SU-DHL-6 (cell line): ENCODE measurements around the gene GCNT1.

Source experiments
- H2AFZ ChIP-seq: fragments of 200-600 bp; sonication (generic); 2 replicates; pipeline ENCODE4 v1.6.1; 2014; ENCODE audit warnings: low read depth, mild to moderate bottlenecking, moderate library complexity, mixed read lengths, antibody characterized with exemption, low read length; ENCODE audit not compliant: severe bottlenecking
- H3F3A ChIP-seq: fragments of 200-600 bp; shearing (Covaris generic); 2 replicates; pipeline ENCODE4 v1.6.0; 2016; ENCODE audit warnings: antibody characterized with exemption, mild to moderate bottlenecking; ENCODE audit not compliant: insufficient read depth
- H3K27ac ChIP-seq: fragments of 200-600 bp; sonication (generic); 2 replicates; pipeline ENCODE4 v1.5.1; 2016; ENCODE audit warnings: low read depth, mild to moderate bottlenecking, low read length, moderate library complexity, mixed read lengths
- H3K27me3 ChIP-seq: fragments of 200-600 bp; sonication (generic), shearing (Covaris generic); 2 replicates; pipeline ENCODE4 v1.6.0; 2014; ENCODE audit warnings: mild to moderate bottlenecking, low read length
- H3K36me3 ChIP-seq: fragments of 200-600 bp; sonication (generic); 2 replicates; pipeline ENCODE4 v1.6.1; 2014; ENCODE audit warnings: mild to moderate bottlenecking, low read length, mixed read lengths
- H3K4me2 ChIP-seq: fragments of 300-600, 200-600 bp; shearing (Covaris generic), sonication (generic); 2 replicates; pipeline ENCODE4 v1.6.0; 2014; ENCODE audit warnings: low read length, low read depth, mild to moderate bottlenecking; ENCODE audit not compliant: poor library complexity, severe bottlenecking
- H3K4me3 ChIP-seq: fragments of 200-600 bp; sonication (generic); 2 replicates; pipeline ENCODE4 v1.5.1; 2014; ENCODE audit warnings: antibody characterized with exemption, low read length, mild to moderate bottlenecking, mixed read lengths; ENCODE audit not compliant: insufficient read depth, poor library complexity, severe bottlenecking
- H3K79me2 ChIP-seq: fragments of 200-600 bp; sonication (generic); 2 replicates; pipeline ENCODE4 v1.6.1; 2014; ENCODE audit warnings: mild to moderate bottlenecking, low read length, moderate library complexity; ENCODE audit not compliant: insufficient read depth
- H3K9ac ChIP-seq: fragments of 200-600 bp; sonication (generic); 2 replicates; pipeline ENCODE4 v1.7.0; 2014; ENCODE audit warnings: mild to moderate bottlenecking, low read length
- H3K9me2 ChIP-seq: fragments of 200-600 bp; sonication (generic); replicated peaks from 2 replicates; pipeline ENCODE4 v1.6.1; 2014; ENCODE audit warnings: low read length; ENCODE audit not compliant: insufficient read depth
- H3K9me3 ChIP-seq: fragments of 200-600 bp; sonication (generic); 2 replicates; pipeline ENCODE4 v1.6.1; 2014; ENCODE audit warnings: low read length, mixed read lengths; ENCODE audit not compliant: insufficient read depth
- H4K20me1 ChIP-seq: fragments of 200-600 bp; sonication (generic); 2 replicates; pipeline ENCODE4 v1.6.1; 2014; ENCODE audit warnings: low read depth, mild to moderate bottlenecking, antibody characterized with exemption, low read length, moderate library complexity, mixed read lengths
- CTCF ChIP-seq: fragments of 200-600 bp; sonication (generic); IDR thresholded peaks from one replicate; pipeline ENCODE4 v1.5.1; 2017; ENCODE audit warnings: antibody characterized with exemption, mild to moderate bottlenecking, low read length, moderate library complexity; ENCODE audit not compliant: insufficient read depth, poor library complexity, severe bottlenecking
- EZH2phosphoT487 ChIP-seq: fragments of 200-600 bp; sonication (generic), shearing (Covaris generic); conservative IDR thresholded peaks from 2 replicates; pipeline ENCODE4 v1.6.1; 2018; ENCODE audit warnings: mild to moderate bottlenecking, antibody characterized with exemption, low read length, moderate library complexity, mixed read lengths

GCNT1 gene

DNA sequence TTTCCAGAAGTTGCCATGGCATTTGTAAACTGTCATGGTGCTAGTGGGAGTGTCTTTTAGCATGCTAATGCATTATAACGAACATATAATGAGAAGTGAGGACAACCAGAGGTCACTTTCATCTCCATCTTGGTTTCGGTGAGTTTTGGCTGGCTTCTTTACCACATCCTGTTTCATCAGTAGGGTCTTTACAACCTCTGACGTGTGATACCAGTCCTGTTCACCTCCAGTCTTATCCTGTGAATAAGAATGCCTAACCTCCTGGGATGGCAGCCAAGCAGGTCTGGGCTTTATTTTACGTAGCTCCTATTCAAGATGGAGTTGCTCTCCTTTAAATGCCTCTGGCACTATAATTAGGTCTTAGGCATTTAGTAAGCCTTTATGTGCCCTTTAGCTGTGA is 44.3 kb upstream of the GCNT1 start:
- no peaks in the 10 kb centered on the region for H3K9me3 ChIP-seq

GRCh38 chr9:76415154-76415553 is 43.8 kb upstream of the GCNT1 start:
- no peaks in the 10 kb centered on the region for H3K36me3 ChIP-seq
- no peak overlapping the region for H3K27ac ChIP-seq
- no peak overlapping the region for H3K4me3 ChIP-seq
- H3K9me3 ChIP-seq = no peaks in the 10 kb centered on the region
- H3F3A ChIP-seq = no peaks in the 10 kb centered on the region
- H3K4me2 ChIP-seq = no peak overlapping the region
- no peak overlapping the region for H3K9ac ChIP-seq
- no peaks in the 10 kb centered on the region for H3K27me3 ChIP-seq
- H3K79me2 ChIP-seq = no peaks in the 10 kb centered on the region
- H4K20me1 ChIP-seq = no peaks in the 10 kb centered on the region
- no peak overlapping the region for H2AFZ ChIP-seq
- no peaks in the 10 kb centered on the region for H3K9me2 ChIP-seq
- TF ChIP-seq CTCF (no peak), EZH2phosphoT487 (no peak)

More for the DNA sequence above, 44.3 kb upstream of the GCNT1 start:
- Histone ChIP-seq H4K20me1 (no peaks in the 10 kb centered on the region), H3K79me2 (no peaks in the 10 kb centered on the region), H3K4me3 (no peak overlapping the region), H3F3A (no peaks in the 10 kb centered on the region), H3K36me3 (no peaks in the 10 kb centered on the region), H3K27me3 (no peaks in the 10 kb centered on the region), H3K27ac (no peak overlapping the region), H3K4me2 (no peak overlapping the region), H3K9ac (no peak overlapping the region), H2AFZ (no peak overlapping the region), H3K9me2 (no peaks in the 10 kb centered on the region)
- TF ChIP-seq EZH2phosphoT487 (no peak), CTCF (no peak)

DNA sequence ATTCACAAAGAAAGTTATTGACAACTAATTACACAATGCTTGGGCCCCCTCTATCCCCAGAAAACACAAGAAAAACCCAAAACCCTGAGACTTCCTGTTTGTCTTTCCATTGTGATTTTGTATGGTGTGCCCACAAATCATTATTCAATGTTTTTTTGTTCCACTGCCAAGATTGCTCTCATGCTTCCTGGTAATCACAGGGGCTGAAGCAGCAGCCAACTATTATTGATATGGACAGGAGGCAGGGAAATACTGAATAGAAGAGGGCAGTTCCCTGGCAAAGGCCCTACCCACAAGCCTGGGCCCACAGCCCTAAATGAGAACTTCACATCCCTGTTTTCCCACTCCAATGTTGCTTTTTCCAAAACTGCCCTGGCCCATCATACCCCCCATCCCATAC is 43.3 kb upstream of the GCNT1 start:
- Histone ChIP-seq H3K4me3 (no peak overlapping the region), H3K27ac (no peak overlapping the region), H2AFZ (no peak overlapping the region), H3K4me2 (no peak overlapping the region), H3F3A (no peaks in the 10 kb centered on the region), H3K9me3 (no peaks in the 10 kb centered on the region), H3K9ac (no peak overlapping the region), H3K27me3 (no peaks in the 10 kb centered on the region), H4K20me1 (no peaks in the 10 kb centered on the region), H3K79me2 (no peaks in the 10 kb centered on the region), H3K36me3 (no peaks in the 10 kb centered on the region), H3K9me2 (no peaks in the 10 kb centered on the region)
- TF ChIP-seq EZH2phosphoT487 = no peak
- no peak for TF ChIP-seq CTCF

- Histone ChIP-seq H3K4me3 (no peak overlapping the region), H4K20me1 (no peaks in the 10 kb centered on the region), H3K4me2 (no peak overlapping the region), H3K9me3 (no peaks in the 10 kb centered on the region), H3K9me2 (no peaks in the 10 kb centered on the region), H3K36me3 (no peaks in the 10 kb centered on the region), H3K79me2 (no peaks in the 10 kb centered on the region), H2AFZ (no peak overlapping the region), H3K27ac (no peak overlapping the region), H3K9ac (no peak overlapping the region), H3K27me3 (no peaks in the 10 kb centered on the region), H3F3A (no peaks in the 10 kb centered on the region)
- TF ChIP-seq CTCF (no peak), EZH2phosphoT487 (no peak)
These were observed 41.6 kb upstream of the GCNT1 start for GRCh38 chr9:76417394-76417793.
